ENCODE results near the gene RYR3.

DNA sequence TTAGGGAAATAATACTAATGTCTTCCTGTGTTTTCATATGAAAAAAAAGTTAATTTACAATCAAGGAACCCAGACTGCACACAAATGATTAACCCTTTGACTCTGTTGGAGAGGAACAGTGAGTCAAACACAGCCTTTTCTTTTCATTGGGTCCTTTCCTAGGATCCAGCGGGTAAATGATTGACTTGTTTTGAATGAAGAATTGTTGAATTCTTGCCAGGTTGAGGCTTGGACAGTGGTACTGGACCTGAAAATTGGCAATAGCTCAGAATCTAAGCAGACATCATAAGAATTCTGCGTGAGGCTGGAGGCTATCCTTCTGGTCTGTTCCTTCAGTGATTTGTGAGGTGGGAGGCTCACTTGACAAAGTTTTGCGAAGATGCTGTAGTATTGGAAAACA, 143.0 kb downstream of the RYR3 start:
- TF ChIP-seq, protein P1, sequence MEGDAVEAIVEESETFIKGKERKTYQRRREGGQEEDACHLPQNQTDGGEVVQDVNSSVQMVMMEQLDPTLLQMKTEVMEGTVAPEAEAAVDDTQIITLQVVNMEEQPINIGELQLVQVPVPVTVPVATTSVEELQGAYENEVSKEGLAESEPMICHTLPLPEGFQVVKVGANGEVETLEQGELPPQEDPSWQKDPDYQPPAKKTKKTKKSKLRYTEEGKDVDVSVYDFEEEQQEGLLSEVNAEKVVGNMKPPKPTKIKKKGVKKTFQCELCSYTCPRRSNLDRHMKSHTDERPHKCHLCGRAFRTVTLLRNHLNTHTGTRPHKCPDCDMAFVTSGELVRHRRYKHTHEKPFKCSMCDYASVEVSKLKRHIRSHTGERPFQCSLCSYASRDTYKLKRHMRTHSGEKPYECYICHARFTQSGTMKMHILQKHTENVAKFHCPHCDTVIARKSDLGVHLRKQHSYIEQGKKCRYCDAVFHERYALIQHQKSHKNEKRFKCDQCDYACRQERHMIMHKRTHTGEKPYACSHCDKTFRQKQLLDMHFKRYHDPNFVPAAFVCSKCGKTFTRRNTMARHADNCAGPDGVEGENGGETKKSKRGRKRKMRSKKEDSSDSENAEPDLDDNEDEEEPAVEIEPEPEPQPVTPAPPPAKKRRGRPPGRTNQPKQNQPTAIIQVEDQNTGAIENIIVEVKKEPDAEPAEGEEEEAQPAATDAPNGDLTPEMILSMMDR (IDR thresholded peaks at IDR 0.05) = no peak
- TF ChIP-seq POLR2A (IDR thresholded peaks at IDR 0.05) = no peak

Measured in lower leg skin (tissue), 3 donors.